Measurements from ENCODE around the gene LOXL1. TPM values are rescaled to one million over a fixed set of nuclear protein-coding genes. Genes with fewer than 3 reads are reported as not detected.

LOXL1 gene
- total and polyA plus RNA-seq, 9 of the 15 experiments (the other 6 are each of a cell fraction or from before 2014, with no cell fraction given): 0.14 TPM; not detected in 8

- TF ChIP-seq E4F1 (CRISPR knock-in tag; IDR thresholded peaks at IDR 0.05; ENCODE audit: borderline replicate concordance) (no peak), MTA1 (IDR thresholded peaks at IDR 0.05; ENCODE audit: borderline replicate concordance) (no peak), USF1 (CRISPR knock-in tag; IDR thresholded peaks at IDR 0.05) (no peak), CBFA2T3 (IDR thresholded peaks at IDR 0.05) (peak; percentile 46), PRPF4 (IDR thresholded peaks at IDR 0.05; ENCODE audit: insufficient read depth, low read depth, low read length, poor library complexity, severe bottlenecking) (no peak), BRCA1 (IDR thresholded peaks at IDR 0.05) (no peak), BRCA1 (CRISPR knock-in tag; IDR thresholded peaks at IDR 0.05) (no peak), MTF1 (CRISPR knock-in tag; IDR thresholded peaks at IDR 0.05; ENCODE audit: borderline replicate concordance) (no peak), HMG20B (CRISPR knock-in tag; IDR thresholded peaks at IDR 0.05) (no peak), SMAD1 (IDR thresholded peaks at IDR 0.05; ENCODE audit: low read depth, low read length, partially characterized antibody) (no peak), SMARCA5 (IDR thresholded peaks at IDR 0.05) (no peak), ZNF766 (CRISPR knock-in tag; conservative IDR thresholded peaks at IDR 0.05) (no peak), RBM25 (IDR thresholded peaks at IDR 0.05; ENCODE audit: low read depth, low read length, severe bottlenecking) (peak; percentile 67), ZNF589 (CRISPR knock-in tag; IDR thresholded peaks at IDR 0.05; ENCODE audit: low read depth) (no peak), FOXA3 (CRISPR knock-in tag; conservative IDR thresholded peaks at IDR 0.05 in 1 of 2, IDR thresholded peaks at IDR 0.05 in 1 of 2) (peak in 1 of 2 experiments; percentile 30; a peak in 1 of 4 replicates), TARDBP (IDR thresholded peaks at IDR 0.05) (no peak), TCF3 (CRISPR knock-in tag; IDR thresholded peaks at IDR 0.05) (peak; percentile 50), SMAD3 (CRISPR knock-in tag; conservative IDR thresholded peaks at IDR 0.05) (no peak), HEY1 (CRISPR knock-in tag; IDR thresholded peaks at IDR 0.05; ENCODE audit: borderline replicate concordance) (no peak), ZNF143 (CRISPR knock-in tag; IDR thresholded peaks at IDR 0.05) (no peak)
Observed at GRCh38 chr15:73932381-73933191, 6.3 kb downstream of the LOXL1 start (continued).

Measured in K562 (cell line).